ENCODE results near the gene KCNQ1.

DNA sequence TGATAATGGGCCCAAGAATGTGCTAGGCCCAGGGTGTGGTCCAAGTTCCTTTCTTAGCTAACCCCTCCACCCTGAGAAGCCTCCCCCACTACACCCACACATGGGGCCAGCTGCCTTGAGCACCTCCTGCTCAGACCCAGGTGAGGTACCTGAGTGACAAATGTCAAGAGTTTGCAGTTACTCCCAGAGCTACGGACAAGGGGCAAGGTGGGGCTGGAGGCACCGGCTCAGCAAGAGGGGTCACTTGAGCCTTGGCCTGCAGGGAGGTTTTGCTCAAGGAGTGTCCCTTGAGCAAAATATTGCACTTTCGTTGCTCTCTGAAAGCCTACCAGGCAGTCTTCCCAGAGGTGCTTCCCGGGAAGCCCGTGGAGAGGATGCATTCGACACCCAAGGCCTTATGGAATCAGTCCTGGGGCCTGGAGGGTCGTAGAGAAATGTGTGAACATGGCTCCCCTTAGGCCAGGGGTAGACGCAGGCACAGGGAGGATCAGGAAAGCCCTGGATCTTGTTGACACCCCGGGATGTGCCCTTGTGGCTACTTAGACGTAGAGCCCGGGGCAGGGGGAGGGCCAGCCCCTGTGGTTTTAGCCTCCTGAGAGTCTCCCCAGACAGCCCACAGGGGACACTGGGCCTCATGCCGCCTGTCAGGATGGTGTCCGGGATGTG is 114.2 kb downstream of the KCNQ1 start:
- TF ChIP-seq, protein P1, sequence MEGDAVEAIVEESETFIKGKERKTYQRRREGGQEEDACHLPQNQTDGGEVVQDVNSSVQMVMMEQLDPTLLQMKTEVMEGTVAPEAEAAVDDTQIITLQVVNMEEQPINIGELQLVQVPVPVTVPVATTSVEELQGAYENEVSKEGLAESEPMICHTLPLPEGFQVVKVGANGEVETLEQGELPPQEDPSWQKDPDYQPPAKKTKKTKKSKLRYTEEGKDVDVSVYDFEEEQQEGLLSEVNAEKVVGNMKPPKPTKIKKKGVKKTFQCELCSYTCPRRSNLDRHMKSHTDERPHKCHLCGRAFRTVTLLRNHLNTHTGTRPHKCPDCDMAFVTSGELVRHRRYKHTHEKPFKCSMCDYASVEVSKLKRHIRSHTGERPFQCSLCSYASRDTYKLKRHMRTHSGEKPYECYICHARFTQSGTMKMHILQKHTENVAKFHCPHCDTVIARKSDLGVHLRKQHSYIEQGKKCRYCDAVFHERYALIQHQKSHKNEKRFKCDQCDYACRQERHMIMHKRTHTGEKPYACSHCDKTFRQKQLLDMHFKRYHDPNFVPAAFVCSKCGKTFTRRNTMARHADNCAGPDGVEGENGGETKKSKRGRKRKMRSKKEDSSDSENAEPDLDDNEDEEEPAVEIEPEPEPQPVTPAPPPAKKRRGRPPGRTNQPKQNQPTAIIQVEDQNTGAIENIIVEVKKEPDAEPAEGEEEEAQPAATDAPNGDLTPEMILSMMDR (IDR thresholded peaks at IDR 0.05) = no peak
- TF ChIP-seq POLR2A (IDR thresholded peaks at IDR 0.05) = no peak
- no peak for TF ChIP-seq POLR2AphosphoS5 (IDR thresholded peaks at IDR 0.05)
- TF ChIP-seq EP300 (IDR thresholded peaks at IDR 0.05) = no peak

Data from sigmoid colon (tissue), 4 donors.